Measurements from ENCODE around the gene GPR158. TPM values are rescaled to one million over a fixed set of nuclear protein-coding genes. Genes with fewer than 3 reads are reported as not detected.

GPR158 gene
- total RNA-seq, 1 experiment from 2014 or later = 0.24 TPM

DNA sequence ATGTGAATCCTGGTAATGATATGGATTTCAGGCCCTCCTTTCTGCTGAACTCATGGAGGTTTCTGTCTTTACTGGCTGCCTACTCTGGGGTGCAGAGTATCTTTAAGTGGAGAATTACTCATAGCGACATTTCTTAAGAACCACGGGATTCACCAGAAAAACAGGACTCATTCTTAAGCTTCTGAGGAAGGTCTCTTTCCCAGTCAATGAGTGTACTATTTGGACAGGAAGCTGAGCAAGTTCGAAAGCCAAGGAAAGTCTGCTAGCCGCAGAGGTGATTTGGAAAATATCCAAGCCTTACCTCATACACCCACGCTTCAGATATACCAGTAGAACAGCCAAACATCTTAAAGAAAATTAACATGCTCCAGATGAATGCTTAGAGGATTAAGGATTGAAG is 381.7 kb downstream of the GPR158 start:
- peaks cover 2 to 3% of the 10 kb centered on the region in 2 experiments; a peak in 2 of 4 replicates for H3K4me1 Mint-ChIP-seq

More for the DNA sequence above, 381.7 kb downstream of the GPR158 start:
- Histone ChIP-seq H3K23ac (ENCODE audit: insufficient read length, low read depth, low read length) (no peak overlapping the region), H2BK5ac (ENCODE audit: insufficient read length, low read length) (no peak overlapping the region), H4K91ac (ENCODE audit: insufficient read length, low read depth, low read length) (no peak overlapping the region), H3K23me2 (ENCODE audit: insufficient read length, low read depth, low read length, poor library complexity, severe bottlenecking) (no peaks in the 10 kb centered on the region), H3K14ac (ENCODE audit: insufficient read depth, low read length) (no peak overlapping the region), H2BK20ac (ENCODE audit: low read depth, low read length, poor library complexity, severe bottlenecking) (no peak overlapping the region), H3K27ac (ENCODE audit: insufficient read length, low read depth, low read length) (no peak overlapping the region), H3K18ac (ENCODE audit: insufficient read length, low read depth, low read length) (no peak overlapping the region), H4K8ac (replicated peaks; ENCODE audit: insufficient read length, low read depth, low read length) (no peak overlapping the region), H3K4me2 (ENCODE audit: insufficient read depth, insufficient read length, low read length) (no peak overlapping the region), H4K20me1 (ENCODE audit: control insufficient read depth, insufficient read depth, insufficient read length) (no peaks in the 10 kb centered on the region), H4K5ac (ENCODE audit: insufficient read length, low read depth, low read length) (no peak overlapping the region), H3K79me1 (ENCODE audit: insufficient read depth, low read depth, low read length, poor library complexity, severe bottlenecking) (no peaks in the 10 kb centered on the region), H3K27me3 (ENCODE audit: insufficient read depth, low read length) (peaks cover 2% of the 10 kb centered on the region; the same call in 1 of the 2 replicates), H2AFZ (ENCODE audit: low read length) (no peak overlapping the region), H2BK12ac (ENCODE audit: insufficient read length, low read depth, low read length) (no peak overlapping the region), H2AK5ac (ENCODE audit: insufficient read length, low read length) (no peak overlapping the region), H3K9me3 (ENCODE audit: control insufficient read depth, low read depth, low read length) (no peaks in the 10 kb centered on the region), H3T11ph (ENCODE audit: low read length) (no peak overlapping the region), H3K79me2 (ENCODE audit: insufficient read depth, low read length) (no peaks in the 10 kb centered on the region), H3K9ac (ENCODE audit: extremely low read depth, insufficient read length, low read length) (no peak overlapping the region), H2BK120ac (ENCODE audit: low read depth, low read length, poor library complexity, severe bottlenecking) (no peak overlapping the region), H3K56ac (ENCODE audit: insufficient read length, low read depth, low read length) (no peak overlapping the region), H2BK15ac (ENCODE audit: low read depth, low read length) (no peak overlapping the region), H3K4ac (ENCODE audit: low read depth, low read length) (no peak overlapping the region), H3K4me1 (ENCODE audit: insufficient read depth, low read length) (no peaks in the 10 kb centered on the region)
- no peak for DNase-seq
- no peak overlapping the region for H3K4me3 Mint-ChIP-seq
- H3K9me3 Mint-ChIP-seq = no peaks in the 10 kb centered on the region
- H3K27me3 Mint-ChIP-seq (ENCODE audit: low read depth) = no peaks in the 10 kb centered on the region
- no peak for TF ChIP-seq CTCF (conservative IDR thresholded peaks at IDR 0.05)
- no CpG with 5 or more reads among the region's 5 CpGs for WGBS (ENCODE audit: extremely low coverage, insufficient read length, low lambda C conversion rate)
- no peaks in the 10 kb centered on the region for H3K36me3 Mint-ChIP-seq (ENCODE audit: insufficient read depth in 1 of 3, low read depth in 3 of 3)
- H3K27ac Mint-ChIP-seq = no peak overlapping the region
